HepG2 (cell line): ENCODE data around the gene HSPA1A. TPM values are rescaled to one million over a fixed set of nuclear protein-coding genes. Genes with fewer than 3 reads are reported as not detected.
A peak's percentile ranks its signal among the peaks of the same experiment; 100 is the strongest.

ENCODE experiments used
- CBX2 ChIP-seq, 2 experiments: fragments of 200-600 bp in 1 of 2; sonication (generic); formaldehyde crosslinking in 1 of 2; IDR thresholded peaks; 2 replicates each; pipeline versions ENCODE4 v1.7.0 to v1.8.1; 2018 to 2022; ENCODE audit warnings: low read depth in 2 of 2, low read length in 1 of 2, mild to moderate bottlenecking in 1 of 2, missing genetic modification reagents in 1 of 2
- HOXD1 ChIP-seq: sonication (generic); formaldehyde crosslinking; IDR thresholded peaks from 2 replicates; pipeline ENCODE4 v1.5.0; 2020; ENCODE audit warnings: missing genetic modification reagents
- KDM1A ChIP-seq: IDR thresholded peaks from 2 replicates; pipeline ENCODE4 v1.6.1; 2016; ENCODE audit warnings: missing compliant biosample characterization
- PHF21A ChIP-seq: sonication (generic); formaldehyde crosslinking; IDR thresholded peaks from 2 replicates; pipeline ENCODE4 v1.5.0; 2020; ENCODE audit warnings: mild to moderate bottlenecking, missing genetic modification reagents
- REL ChIP-seq: sonication (generic); formaldehyde crosslinking; conservative IDR thresholded peaks from 2 replicates; pipeline ENCODE4 v1.8.0; 2022; ENCODE audit warnings: mild to moderate bottlenecking, missing genetic modification reagents, moderate library complexity
- RFX1 ChIP-seq: fragments of 450-650 bp; IDR thresholded peaks from 2 replicates; pipeline ENCODE4 v1.6.1; 2017
- TSC22D2 ChIP-seq: sonication (generic); formaldehyde crosslinking; IDR thresholded peaks from 2 replicates; pipeline ENCODE4 v1.5.1; 2020; ENCODE audit warnings: missing genetic modification reagents, mild to moderate bottlenecking, borderline replicate concordance
- YY1 ChIP-seq: IDR thresholded peaks from 2 replicates; pipeline ENCODE4 v1.6.1; 2011; ENCODE audit warnings: low read length, low read depth, moderate library complexity, mild to moderate bottlenecking; ENCODE audit not compliant: insufficient read depth, insufficient replicate concordance
- ZNF792 ChIP-seq: IDR thresholded peaks from 2 replicates; pipeline ENCODE4 v1.6.1; 2016
- polyA plus RNA-seq, 8 experiments: library from polyadenylated mRNA; depleted of rRNA in 3 of 8; stranded (reverse) in 7 of 8; unstranded in 1 of 8; fragments of >200 nt; fragmentation: Illumina TruSeq in 4 of 8; extraction: Trizol in 4 of 8; gene quantifications; 2 replicates each; pipeline versions ENCODE4 v1.2.1 to v1.2.3, GENCODE V29; 2011 to 2016; ENCODE audit warnings: low read depth in 4 of 8, missing spikeins in 1 of 8, mixed read lengths in 1 of 8; ENCODE audit not compliant: insufficient read depth in 1 of 8
- total RNA-seq, 5 experiments: library from RNA; depleted of rRNA; stranded (reverse); fragments of >200 nt; fragmentation: Illumina TruSeq; extraction: Trizol; gene quantifications; 2 replicates each; pipeline ENCODE4 v1.2.3, GENCODE V29; 2016; ENCODE audit warnings: low read depth in 1 of 5
- TF ChIP-seq, protein P1 (sequence below): sonication (generic); formaldehyde crosslinking; IDR thresholded peaks from 2 replicates; pipeline ENCODE4 v1.5.0; 2020; ENCODE audit warnings: mild to moderate bottlenecking, missing genetic modification reagents
- TF ChIP-seq, protein P2 (sequence below): sonication (generic); formaldehyde crosslinking; IDR thresholded peaks from 2 replicates; pipeline ENCODE4 v1.4.0; 2020; ENCODE audit warnings: missing genetic modification reagents, borderline replicate concordance
- TF ChIP-seq, protein P3 (sequence below): IDR thresholded peaks from 2 replicates; pipeline ENCODE4 v1.6.1; 2018; ENCODE audit warnings: missing genetic modification reagents, mild to moderate bottlenecking, missing compliant biosample characterization
- TF ChIP-seq, protein P4 (sequence below): sonication (generic); formaldehyde crosslinking; IDR thresholded peaks from 2 replicates; pipeline ENCODE4 v1.9.0; 2021; ENCODE audit warnings: mild to moderate bottlenecking, missing genetic modification reagents

HSPA1A gene
- total and polyA plus RNA-seq, 2 of the 13 experiments (the other 11 are each of a cell fraction or from before 2014, with no cell fraction given): 44.5 to 85.0 TPM

DNA sequence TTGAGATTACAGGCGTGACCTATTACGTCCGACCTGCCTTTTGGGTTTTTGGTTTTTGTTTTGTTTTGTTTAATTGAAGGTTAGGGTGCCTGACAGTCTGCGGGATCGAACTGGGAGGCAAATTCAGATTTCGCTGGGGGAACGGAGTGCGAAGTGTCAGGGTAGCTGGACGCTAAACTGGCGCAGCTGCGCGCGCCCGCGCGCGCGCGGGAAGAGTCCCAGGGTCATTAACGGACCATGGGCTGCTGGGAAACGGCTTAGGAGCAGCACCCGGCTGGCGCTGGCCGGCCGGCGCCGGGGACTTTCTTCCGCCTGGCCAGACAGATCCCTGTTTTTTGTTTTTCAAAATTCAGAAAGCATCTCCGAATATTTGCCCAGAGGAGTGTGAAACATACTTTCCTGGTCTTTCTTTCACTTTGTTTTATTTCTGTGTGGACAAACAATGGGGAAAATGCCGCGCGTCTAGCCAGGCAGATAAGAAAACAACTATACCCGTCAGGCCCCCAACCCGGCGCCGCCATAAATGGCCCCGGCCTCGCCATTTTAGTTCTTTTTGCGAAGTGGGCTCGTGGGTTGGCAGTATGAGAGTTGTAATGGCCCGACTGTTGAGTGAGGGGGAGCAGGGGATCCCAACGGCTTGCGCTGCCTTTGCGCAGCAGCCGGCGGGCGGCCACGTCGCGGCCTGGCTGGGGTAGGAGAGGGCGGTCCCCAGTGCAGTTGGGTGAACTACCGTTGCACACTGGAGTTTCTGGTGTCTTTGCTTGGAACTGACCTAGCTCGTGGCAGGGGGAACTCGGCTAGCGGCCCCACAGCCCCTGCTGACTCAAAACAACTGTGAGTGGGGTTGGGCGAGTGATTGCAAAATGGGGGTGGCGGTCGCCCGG lies 19.3 kb downstream of the HSPA1A start (continued):
- TF ChIP-seq, protein P1, sequence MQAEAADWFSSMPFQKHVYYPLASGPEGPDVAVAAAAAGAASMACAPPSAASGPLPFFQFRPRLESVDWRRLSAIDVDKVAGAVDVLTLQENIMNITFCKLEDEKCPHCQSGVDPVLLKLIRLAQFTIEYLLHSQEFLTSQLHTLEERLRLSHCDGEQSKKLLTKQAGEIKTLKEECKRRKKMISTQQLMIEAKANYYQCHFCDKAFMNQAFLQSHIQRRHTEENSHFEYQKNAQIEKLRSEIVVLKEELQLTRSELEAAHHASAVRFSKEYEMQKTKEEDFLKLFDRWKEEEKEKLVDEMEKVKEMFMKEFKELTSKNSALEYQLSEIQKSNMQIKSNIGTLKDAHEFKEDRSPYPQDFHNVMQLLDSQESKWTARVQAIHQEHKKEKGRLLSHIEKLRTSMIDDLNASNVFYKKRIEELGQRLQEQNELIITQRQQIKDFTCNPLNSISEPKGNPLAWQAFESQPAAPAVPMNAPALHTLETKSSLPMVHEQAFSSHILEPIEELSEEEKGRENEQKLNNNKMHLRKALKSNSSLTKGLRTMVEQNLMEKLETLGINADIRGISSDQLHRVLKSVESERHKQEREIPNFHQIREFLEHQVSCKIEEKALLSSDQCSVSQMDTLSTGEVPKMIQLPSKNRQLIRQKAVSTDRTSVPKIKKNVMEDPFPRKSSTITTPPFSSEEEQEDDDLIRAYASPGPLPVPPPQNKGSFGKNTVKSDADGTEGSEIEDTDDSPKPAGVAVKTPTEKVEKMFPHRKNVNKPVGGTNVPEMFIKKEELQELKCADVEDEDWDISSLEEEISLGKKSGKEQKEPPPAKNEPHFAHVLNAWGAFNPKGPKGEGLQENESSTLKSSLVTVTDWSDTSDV (CRISPR knock-in tag): peak; percentile 89
- TF ChIP-seq CBX2 (IDR thresholded peaks at IDR 0.05; ENCODE audit: low read depth, low read length) (no peak), CBX2 (CRISPR knock-in tag; IDR thresholded peaks at IDR 0.05; ENCODE audit: low read depth) (no peak), ZNF792 (peak; percentile 90), KDM1A (no peak), REL (CRISPR knock-in tag) (peak; percentile 72; the same call in 1 of the 2 replicates), RFX1 (no peak), YY1 (peak; percentile 98), TSC22D2 (CRISPR knock-in tag) (peak; percentile 80; the same call in 1 of the 2 replicates), HOXD1 (CRISPR knock-in tag) (peak; percentile 48; the same call in 1 of the 2 replicates), PHF21A (CRISPR knock-in tag) (peak; percentile 89)
- TF ChIP-seq, protein P2, sequence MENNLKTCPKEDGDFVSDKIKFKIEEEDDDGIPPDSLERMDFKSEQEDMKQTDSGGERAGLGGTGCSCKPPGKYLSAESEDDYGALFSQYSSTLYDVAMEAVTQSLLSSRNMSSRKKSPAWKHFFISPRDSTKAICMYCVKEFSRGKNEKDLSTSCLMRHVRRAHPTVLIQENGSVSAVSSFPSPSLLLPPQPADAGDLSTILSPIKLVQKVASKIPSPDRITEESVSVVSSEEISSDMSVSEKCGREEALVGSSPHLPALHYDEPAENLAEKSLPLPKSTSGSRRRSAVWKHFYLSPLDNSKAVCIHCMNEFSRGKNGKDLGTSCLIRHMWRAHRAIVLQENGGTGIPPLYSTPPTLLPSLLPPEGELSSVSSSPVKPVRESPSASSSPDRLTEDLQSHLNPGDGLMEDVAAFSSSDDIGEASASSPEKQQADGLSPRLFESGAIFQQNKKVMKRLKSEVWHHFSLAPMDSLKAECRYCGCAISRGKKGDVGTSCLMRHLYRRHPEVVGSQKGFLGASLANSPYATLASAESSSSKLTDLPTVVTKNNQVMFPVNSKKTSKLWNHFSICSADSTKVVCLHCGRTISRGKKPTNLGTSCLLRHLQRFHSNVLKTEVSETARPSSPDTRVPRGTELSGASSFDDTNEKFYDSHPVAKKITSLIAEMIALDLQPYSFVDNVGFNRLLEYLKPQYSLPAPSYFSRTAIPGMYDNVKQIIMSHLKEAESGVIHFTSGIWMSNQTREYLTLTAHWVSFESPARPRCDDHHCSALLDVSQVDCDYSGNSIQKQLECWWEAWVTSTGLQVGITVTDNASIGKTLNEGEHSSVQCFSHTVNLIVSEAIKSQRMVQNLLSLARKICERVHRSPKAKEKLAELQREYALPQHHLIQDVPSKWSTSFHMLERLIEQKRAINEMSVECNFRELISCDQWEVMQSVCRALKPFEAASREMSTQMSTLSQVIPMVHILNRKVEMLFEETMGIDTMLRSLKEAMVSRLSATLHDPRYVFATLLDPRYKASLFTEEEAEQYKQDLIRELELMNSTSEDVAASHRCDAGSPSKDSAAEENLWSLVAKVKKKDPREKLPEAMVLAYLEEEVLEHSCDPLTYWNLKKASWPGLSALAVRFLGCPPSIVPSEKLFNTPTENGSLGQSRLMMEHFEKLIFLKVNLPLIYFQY (CRISPR knock-in tag): 0 out of 2 replicates have a peak, but pooled peaks have one; percentile 52
- TF ChIP-seq, protein P3, sequence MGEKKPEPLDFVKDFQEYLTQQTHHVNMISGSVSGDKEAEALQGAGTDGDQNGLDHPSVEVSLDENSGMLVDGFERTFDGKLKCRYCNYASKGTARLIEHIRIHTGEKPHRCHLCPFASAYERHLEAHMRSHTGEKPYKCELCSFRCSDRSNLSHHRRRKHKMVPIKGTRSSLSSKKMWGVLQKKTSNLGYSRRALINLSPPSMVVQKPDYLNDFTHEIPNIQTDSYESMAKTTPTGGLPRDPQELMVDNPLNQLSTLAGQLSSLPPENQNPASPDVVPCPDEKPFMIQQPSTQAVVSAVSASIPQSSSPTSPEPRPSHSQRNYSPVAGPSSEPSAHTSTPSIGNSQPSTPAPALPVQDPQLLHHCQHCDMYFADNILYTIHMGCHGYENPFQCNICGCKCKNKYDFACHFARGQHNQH: peak; percentile 70
- TF ChIP-seq, protein P4, sequence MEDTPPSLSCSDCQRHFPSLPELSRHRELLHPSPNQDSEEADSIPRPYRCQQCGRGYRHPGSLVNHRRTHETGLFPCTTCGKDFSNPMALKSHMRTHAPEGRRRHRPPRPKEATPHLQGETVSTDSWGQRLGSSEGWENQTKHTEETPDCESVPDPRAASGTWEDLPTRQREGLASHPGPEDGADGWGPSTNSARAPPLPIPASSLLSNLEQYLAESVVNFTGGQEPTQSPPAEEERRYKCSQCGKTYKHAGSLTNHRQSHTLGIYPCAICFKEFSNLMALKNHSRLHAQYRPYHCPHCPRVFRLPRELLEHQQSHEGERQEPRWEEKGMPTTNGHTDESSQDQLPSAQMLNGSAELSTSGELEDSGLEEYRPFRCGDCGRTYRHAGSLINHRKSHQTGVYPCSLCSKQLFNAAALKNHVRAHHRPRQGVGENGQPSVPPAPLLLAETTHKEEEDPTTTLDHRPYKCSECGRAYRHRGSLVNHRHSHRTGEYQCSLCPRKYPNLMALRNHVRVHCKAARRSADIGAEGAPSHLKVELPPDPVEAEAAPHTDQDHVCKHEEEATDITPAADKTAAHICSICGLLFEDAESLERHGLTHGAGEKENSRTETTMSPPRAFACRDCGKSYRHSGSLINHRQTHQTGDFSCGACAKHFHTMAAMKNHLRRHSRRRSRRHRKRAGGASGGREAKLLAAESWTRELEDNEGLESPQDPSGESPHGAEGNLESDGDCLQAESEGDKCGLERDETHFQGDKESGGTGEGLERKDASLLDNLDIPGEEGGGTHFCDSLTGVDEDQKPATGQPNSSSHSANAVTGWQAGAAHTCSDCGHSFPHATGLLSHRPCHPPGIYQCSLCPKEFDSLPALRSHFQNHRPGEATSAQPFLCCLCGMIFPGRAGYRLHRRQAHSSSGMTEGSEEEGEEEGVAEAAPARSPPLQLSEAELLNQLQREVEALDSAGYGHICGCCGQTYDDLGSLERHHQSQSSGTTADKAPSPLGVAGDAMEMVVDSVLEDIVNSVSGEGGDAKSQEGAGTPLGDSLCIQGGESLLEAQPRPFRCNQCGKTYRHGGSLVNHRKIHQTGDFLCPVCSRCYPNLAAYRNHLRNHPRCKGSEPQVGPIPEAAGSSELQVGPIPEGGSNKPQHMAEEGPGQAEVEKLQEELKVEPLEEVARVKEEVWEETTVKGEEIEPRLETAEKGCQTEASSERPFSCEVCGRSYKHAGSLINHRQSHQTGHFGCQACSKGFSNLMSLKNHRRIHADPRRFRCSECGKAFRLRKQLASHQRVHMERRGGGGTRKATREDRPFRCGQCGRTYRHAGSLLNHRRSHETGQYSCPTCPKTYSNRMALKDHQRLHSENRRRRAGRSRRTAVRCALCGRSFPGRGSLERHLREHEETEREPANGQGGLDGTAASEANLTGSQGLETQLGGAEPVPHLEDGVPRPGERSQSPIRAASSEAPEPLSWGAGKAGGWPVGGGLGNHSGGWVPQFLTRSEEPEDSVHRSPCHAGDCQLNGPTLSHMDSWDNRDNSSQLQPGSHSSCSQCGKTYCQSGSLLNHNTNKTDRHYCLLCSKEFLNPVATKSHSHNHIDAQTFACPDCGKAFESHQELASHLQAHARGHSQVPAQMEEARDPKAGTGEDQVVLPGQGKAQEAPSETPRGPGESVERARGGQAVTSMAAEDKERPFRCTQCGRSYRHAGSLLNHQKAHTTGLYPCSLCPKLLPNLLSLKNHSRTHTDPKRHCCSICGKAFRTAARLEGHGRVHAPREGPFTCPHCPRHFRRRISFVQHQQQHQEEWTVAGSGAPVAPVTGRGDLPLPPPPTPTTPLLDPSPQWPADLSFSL (CRISPR knock-in tag): no peak
